ENCODE data around the gene UPB1. TPM values are rescaled to one million over a fixed set of nuclear protein-coding genes. Genes with fewer than 3 reads are reported as not detected.

UPB1 gene
- total RNA-seq, 1 donor from 2014 or later = 1.1 TPM

GRCh38 chr22:24541681-24542515, 46.8 kb downstream of the UPB1 start:
- H3K36me3 ChIP-seq = peaks cover 76% of the 10 kb centered on the region
- H3K9me3 ChIP-seq (replicated peaks) = no peaks in the 10 kb centered on the region
- no peaks in the 10 kb centered on the region for H3K27me3 ChIP-seq (ENCODE audit: low read depth)
- H3K4me3 ChIP-seq = no peak overlapping the region
- intact Hi-C loops (cut with micrococcal nuclease) = no loop called here
- TF ChIP-seq CTCF (IDR thresholded peaks at IDR 0.05; ENCODE audit: borderline replicate concordance) = no peak
- H3K27ac ChIP-seq (replicated peaks) = peak overlapping the region; percentile 69
- H3K4me1 ChIP-seq = peaks cover 63% of the 10 kb centered on the region
- no peak for DNase-seq

- intact Hi-C loops (cut with micrococcal nuclease) = no loop called here
- peak; percentile 53 for DNase-seq
- Histone ChIP-seq H3K4me1 (peaks cover 63% of the 10 kb centered on the region), H3K36me3 (peaks cover 83% of the 10 kb centered on the region), H3K27me3 (ENCODE audit: low read depth) (no peaks in the 10 kb centered on the region), H3K9me3 (replicated peaks) (no peaks in the 10 kb centered on the region), H3K4me3 (no peak overlapping the region), H3K27ac (replicated peaks) (peak overlapping the region; percentile 69)
- peak; percentile 52 for TF ChIP-seq CTCF (IDR thresholded peaks at IDR 0.05; ENCODE audit: borderline replicate concordance)
Measured at GRCh38 chr22:24542641-24543040, 47.5 kb downstream of the UPB1 start.

GRCh38 chr22:24543185-24543601, 48.1 kb downstream of the UPB1 start:
- intact Hi-C loops (cut with micrococcal nuclease) = no loop called here
- H3K27me3 ChIP-seq (ENCODE audit: low read depth) = no peaks in the 10 kb centered on the region
- DNase-seq = no peak
- H3K4me3 ChIP-seq = no peak overlapping the region
- no peak for TF ChIP-seq CTCF (IDR thresholded peaks at IDR 0.05; ENCODE audit: borderline replicate concordance)
- H3K27ac ChIP-seq (replicated peaks) = peak overlapping the region; percentile 69
- H3K36me3 ChIP-seq = peaks cover 89% of the 10 kb centered on the region
- H3K9me3 ChIP-seq (replicated peaks) = no peaks in the 10 kb centered on the region
- peaks cover 67% of the 10 kb centered on the region for H3K4me1 ChIP-seq

- H3K36me3 ChIP-seq = peaks cover 90% of the 10 kb centered on the region
- H3K4me1 ChIP-seq = peaks cover 73% of the 10 kb centered on the region
- no peak overlapping the region for H3K4me3 ChIP-seq
- peak overlapping the region; percentile 69 for H3K27ac ChIP-seq (replicated peaks)
- DNase-seq = no peak
- intact Hi-C loops (cut with micrococcal nuclease) = no loop called here
- no peaks in the 10 kb centered on the region for H3K9me3 ChIP-seq (replicated peaks)
- no peak for TF ChIP-seq CTCF (IDR thresholded peaks at IDR 0.05; ENCODE audit: borderline replicate concordance)
- no peaks in the 10 kb centered on the region for H3K27me3 ChIP-seq (ENCODE audit: low read depth)
Measured at GRCh38 chr22:24543679-24544243, 48.6 kb downstream of the UPB1 start.

GRCh38 chr22:24548812-24549211, 53.7 kb downstream of the UPB1 start:
- no peaks in the 10 kb centered on the region for H3K27me3 ChIP-seq (ENCODE audit: low read depth)
- no peaks in the 10 kb centered on the region for H3K9me3 ChIP-seq (replicated peaks)
- H3K27ac ChIP-seq (replicated peaks) = peak overlapping the region; percentile 75
- DNase-seq = no peak
- H3K4me3 ChIP-seq = no peak overlapping the region
- H3K4me1 ChIP-seq = peaks cover 84% of the 10 kb centered on the region
- intact Hi-C loops (cut with micrococcal nuclease) = no loop called here
- TF ChIP-seq CTCF (IDR thresholded peaks at IDR 0.05; ENCODE audit: borderline replicate concordance) = no peak
- H3K36me3 ChIP-seq = peaks cover 51% of the 10 kb centered on the region
